ENCODE data around the gene SMCR8. TPM values are rescaled to one million over a fixed set of nuclear protein-coding genes. Genes with fewer than 3 reads are reported as not detected.
"Not testable (repeated sequence)": the region's sequence is repeated elsewhere in the genome, so short reads cannot be mapped to it uniquely, and the experiment has no call there.

SMCR8 gene
- total and polyA plus RNA-seq, 2 of the 4 experiments (the other 2 are of a cell fraction): 7.1 to 10.9 TPM

GRCh38 chr17:18373181-18373580 is 58.1 kb downstream of the SMCR8 start:
- H2BK5ac ChIP-seq (ENCODE audit: low read depth, low read length, poor library complexity, severe bottlenecking); DNase-seq; H2BK20ac ChIP-seq (ENCODE audit: low read depth, low read length); POLR2A ChIA-PET (ENCODE audit: unreplicated experiment); H2AK5ac ChIP-seq (ENCODE audit: low read depth, low read length); H3K4me1 ChIP-seq (ENCODE audit: control insufficient read depth, insufficient read depth, low read length); H3K14ac ChIP-seq (replicated peaks; ENCODE audit: low read depth, low read length); H3K56ac ChIP-seq (ENCODE audit: extremely low read depth, insufficient read depth, low read length); H4K5ac ChIP-seq (ENCODE audit: low read depth, low read length); H2BK15ac ChIP-seq (ENCODE audit: low read depth, low read length); H4K20me1 ChIP-seq (ENCODE audit: insufficient read depth, low read length); H3K79me1 ChIP-seq (ENCODE audit: low read depth in 1 of 2, low read length in 2 of 2); H3K27ac ChIP-seq (ENCODE audit: insufficient read depth, low read length); H4K8ac ChIP-seq (ENCODE audit: low read depth in 2 of 2, low read length in 2 of 2); in situ Hi-C loops (cut with MboI; ENCODE audit: low sequenced_read_pairs); H3K23ac ChIP-seq (ENCODE audit: low read depth, low read length); H2AK9ac ChIP-seq (replicated peaks; ENCODE audit: low read depth, low read length, poor library complexity); H4K91ac ChIP-seq (ENCODE audit: insufficient read depth, low read depth, low read length); CTCF ChIA-PET; H3K9me1 ChIP-seq (ENCODE audit: insufficient read depth, low read length); ATAC-seq (ENCODE audit: low read depth); H3K4ac ChIP-seq (ENCODE audit: low read depth, low read length); intact Hi-C loops (cut with micrococcal nuclease); H3K4me2 ChIP-seq (ENCODE audit: low read depth, low read length); H3K4me3 ChIP-seq (ENCODE audit: insufficient read depth, low read depth, low read length); H3K36me3 ChIP-seq (ENCODE audit: control insufficient read depth, insufficient read depth, low read length); H3K9ac ChIP-seq (ENCODE audit: low read depth, low read length); H3K27me3 ChIP-seq (ENCODE audit: control insufficient read depth, insufficient read depth, low read length); H3K9me3 ChIP-seq (ENCODE audit: control insufficient read depth, insufficient read depth, low read length); H3K18ac ChIP-seq (ENCODE audit: low read depth, low read length); H2AFZ ChIP-seq (replicated peaks; ENCODE audit: low read length, poor library complexity); H2BK120ac ChIP-seq (ENCODE audit: low read depth, low read length); BruUV-seq (replicated peaks); dilution Hi-C loops (cut with HindIII; ENCODE audit: low sequenced_read_pairs, unreplicated experiment): not testable (repeated sequence)
- no CpG with 5 or more reads among the region's 6 CpGs for WGBS, 2 experiments (ENCODE audit: extremely low coverage in 2 of 2, insufficient read length in 1 of 2)

All from IMR-90 (cell line).